GM06990 (cell line): ENCODE measurements around the gene IQSEC3.

ENCODE experiments used
- DNase-seq: peaks from one replicate; pipeline ENCODE4 v3.0.0-alpha.2; 2011; ENCODE audit not compliant: insufficient read length; ENCODE audit errors: extremely low read depth
- H3K27me3 ChIP-seq: replicated peaks from 2 replicates; pipeline ENCODE4 v1.6.0; 2011; ENCODE audit warnings: low read length; ENCODE audit not compliant: control insufficient read depth, insufficient read depth
- H3K36me3 ChIP-seq: 2 replicates; pipeline ENCODE4 v1.5.1; 2011; ENCODE audit warnings: low read length; ENCODE audit not compliant: control insufficient read depth, insufficient read depth
- H3K4me3 ChIP-seq: replicated peaks from 2 replicates; pipeline ENCODE4 v1.5.1; 2011; ENCODE audit warnings: low read depth, mild to moderate bottlenecking, control low read depth, low read length
- CTCF ChIP-seq: IDR thresholded peaks from 2 replicates; pipeline ENCODE4 v1.5.1; 2011; ENCODE audit warnings: low read length, control low read depth, mild to moderate bottlenecking, inconsistent platforms; ENCODE audit not compliant: insufficient read depth, poor library complexity, severe bottlenecking

IQSEC3 gene

GRCh38 chr12:201361-201760 is 134.8 kb downstream of the IQSEC3 start:
- Histone ChIP-seq H3K36me3 (no peaks in the 10 kb centered on the region), H3K27me3 (peaks cover 3% of the 10 kb centered on the region), H3K4me3 (no peak overlapping the region)
- no peak for DNase-seq
- TF ChIP-seq CTCF = no peak

- H3K27me3 ChIP-seq = peaks cover 3% of the 10 kb centered on the region
- no peak for DNase-seq
Observed at GRCh38 chr12:202081-202731, 135.6 kb downstream of the IQSEC3 start.

GRCh38 chr12:203074-203461 is 136.5 kb downstream of the IQSEC3 start:
- DNase-seq = no peak
- no peak for TF ChIP-seq CTCF
- H3K27me3 ChIP-seq = peaks cover 3% of the 10 kb centered on the region
- no peaks in the 10 kb centered on the region for H3K36me3 ChIP-seq
- no peak overlapping the region for H3K4me3 ChIP-seq

More at GRCh38 chr12:202081-202731, 135.6 kb downstream of the IQSEC3 start:
- no peak overlapping the region for H3K4me3 ChIP-seq
- no peak for TF ChIP-seq CTCF
- no peaks in the 10 kb centered on the region for H3K36me3 ChIP-seq

- Histone ChIP-seq H3K4me3 (no peak overlapping the region), H3K36me3 (no peaks in the 10 kb centered on the region), H3K27me3 (peaks cover 3% of the 10 kb centered on the region)
- DNase-seq = no peak
- no peak for TF ChIP-seq CTCF
Observed at GRCh38 chr12:203462-204260, 137.1 kb downstream of the IQSEC3 start.

GRCh38 chr12:204261-204678 is 137.7 kb downstream of the IQSEC3 start:
- Histone ChIP-seq H3K27me3 (peaks cover 5% of the 10 kb centered on the region), H3K36me3 (no peaks in the 10 kb centered on the region), H3K4me3 (no peak overlapping the region)
- no peak for DNase-seq
- no peak for TF ChIP-seq CTCF

GRCh38 chr12:205026-205425 is 138.5 kb downstream of the IQSEC3 start:
- Histone ChIP-seq H3K4me3 (no peak overlapping the region), H3K27me3 (peaks cover 5% of the 10 kb centered on the region), H3K36me3 (no peaks in the 10 kb centered on the region)
- no peak for DNase-seq
- no peak for TF ChIP-seq CTCF
